Ishikawa (cell line): ENCODE data around the gene HRC.

Source experiments
- CREB1 ChIP-seq: IDR thresholded peaks from 2 replicates; pipeline ENCODE4 v1.6.1; 2012; ENCODE audit warnings: low read depth
- EGR1 ChIP-seq: IDR thresholded peaks from 2 replicates; pipeline ENCODE4 v1.6.1; 2012
- EP300 ChIP-seq: IDR thresholded peaks from 2 replicates; pipeline ENCODE4 v1.6.1; 2012; ENCODE audit warnings: borderline replicate concordance
- MAX ChIP-seq: IDR thresholded peaks from 2 replicates; pipeline ENCODE4 v1.6.1; 2012
- NFIC ChIP-seq: IDR thresholded peaks from 2 replicates; pipeline ENCODE4 v1.6.1; 2012
- RAD21 ChIP-seq: IDR thresholded peaks from 2 replicates; pipeline ENCODE4 v1.6.1; 2012; ENCODE audit warnings: low read depth
- REST ChIP-seq: IDR thresholded peaks from 2 replicates; pipeline ENCODE4 v1.6.1; 2012; ENCODE audit warnings: low read depth, mild to moderate bottlenecking
- TAF1 ChIP-seq: IDR thresholded peaks from 2 replicates; pipeline ENCODE4 v1.6.1; 2012; ENCODE audit warnings: low read depth, mild to moderate bottlenecking
- TCF12 ChIP-seq: IDR thresholded peaks from 2 replicates; pipeline ENCODE4 v1.6.1; 2012; ENCODE audit warnings: low read depth

DNA sequence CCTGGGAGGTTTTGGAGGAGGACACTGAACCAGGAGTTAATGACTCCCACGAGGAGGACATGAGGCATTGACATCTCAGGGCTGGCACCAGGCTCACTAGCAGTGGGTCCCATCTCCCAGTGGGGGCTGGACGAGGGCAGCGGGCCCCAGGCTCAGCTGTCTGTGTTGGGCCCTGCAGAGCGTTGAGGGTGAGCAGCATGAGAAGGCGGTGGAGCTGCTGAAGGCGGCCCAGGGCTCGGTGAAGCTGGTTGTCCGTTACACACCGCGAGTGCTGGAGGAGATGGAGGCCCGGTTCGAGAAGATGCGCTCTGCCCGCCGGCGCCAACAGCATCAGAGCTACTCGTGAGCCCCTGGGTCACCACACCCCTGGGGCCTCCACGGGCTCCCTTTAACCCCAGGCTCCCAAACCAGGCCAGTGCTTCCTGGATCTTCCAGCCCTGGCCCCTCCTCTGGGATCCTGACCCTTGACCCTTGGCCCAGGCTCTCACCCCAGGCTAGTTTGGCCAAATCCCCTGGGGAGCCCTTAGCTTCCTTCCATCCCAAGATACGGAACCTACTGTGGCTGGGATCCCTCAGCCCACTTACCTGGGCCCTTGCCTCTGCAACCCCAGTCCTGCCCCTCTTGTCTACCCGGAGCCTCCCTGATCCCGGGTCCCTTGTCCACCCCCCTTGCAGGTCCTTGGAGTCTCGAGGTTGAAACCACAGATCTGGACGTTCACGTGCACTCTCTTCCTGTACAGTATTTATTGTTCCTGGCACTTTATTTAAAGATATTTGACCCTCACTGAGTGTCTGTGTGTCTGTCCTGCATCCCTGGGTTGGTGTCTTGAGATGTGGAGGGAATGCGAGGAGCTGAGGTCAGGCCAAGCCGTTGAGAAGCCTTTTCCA, 37.3 kb downstream of the HRC start:
- no peak for TF ChIP-seq NFIC
- TF ChIP-seq TAF1 = no peak
- TF ChIP-seq CREB1 = no peak
- TF ChIP-seq EGR1 = no peak
- TF ChIP-seq REST = no peak
- TF ChIP-seq RAD21 = no peak
- no peak for TF ChIP-seq EP300
- TF ChIP-seq MAX = no peak
- no peak for TF ChIP-seq TCF12
